ENCODE measurements around the gene MAPRE3. TPM values are rescaled to one million over a fixed set of nuclear protein-coding genes. Genes with fewer than 3 reads are reported as not detected.

MAPRE3 gene
- total RNA-seq, 1 donor from 2014 or later = 4.1 TPM

- peaks cover 6% of the 10 kb centered on the region for H3K27me3 Mint-ChIP-seq (ENCODE audit: unreplicated experiment)
- peaks cover 4% of the 10 kb centered on the region for H3K4me1 Mint-ChIP-seq (ENCODE audit: unreplicated experiment)
- H3K36me3 Mint-ChIP-seq (ENCODE audit: low read depth, unreplicated experiment) = no peaks in the 10 kb centered on the region
- TF ChIP-seq, protein P1, sequence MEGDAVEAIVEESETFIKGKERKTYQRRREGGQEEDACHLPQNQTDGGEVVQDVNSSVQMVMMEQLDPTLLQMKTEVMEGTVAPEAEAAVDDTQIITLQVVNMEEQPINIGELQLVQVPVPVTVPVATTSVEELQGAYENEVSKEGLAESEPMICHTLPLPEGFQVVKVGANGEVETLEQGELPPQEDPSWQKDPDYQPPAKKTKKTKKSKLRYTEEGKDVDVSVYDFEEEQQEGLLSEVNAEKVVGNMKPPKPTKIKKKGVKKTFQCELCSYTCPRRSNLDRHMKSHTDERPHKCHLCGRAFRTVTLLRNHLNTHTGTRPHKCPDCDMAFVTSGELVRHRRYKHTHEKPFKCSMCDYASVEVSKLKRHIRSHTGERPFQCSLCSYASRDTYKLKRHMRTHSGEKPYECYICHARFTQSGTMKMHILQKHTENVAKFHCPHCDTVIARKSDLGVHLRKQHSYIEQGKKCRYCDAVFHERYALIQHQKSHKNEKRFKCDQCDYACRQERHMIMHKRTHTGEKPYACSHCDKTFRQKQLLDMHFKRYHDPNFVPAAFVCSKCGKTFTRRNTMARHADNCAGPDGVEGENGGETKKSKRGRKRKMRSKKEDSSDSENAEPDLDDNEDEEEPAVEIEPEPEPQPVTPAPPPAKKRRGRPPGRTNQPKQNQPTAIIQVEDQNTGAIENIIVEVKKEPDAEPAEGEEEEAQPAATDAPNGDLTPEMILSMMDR (IDR thresholded peaks at IDR 0.05; ENCODE audit: unreplicated experiment) = no peak
- no peak overlapping the region for H3K4me3 Mint-ChIP-seq (ENCODE audit: unreplicated experiment)
- H3K27ac Mint-ChIP-seq (ENCODE audit: unreplicated experiment) = no peak overlapping the region
- no peak for DNase-seq (ENCODE audit: low spot score)
- no peaks in the 10 kb centered on the region for H3K9me3 Mint-ChIP-seq (ENCODE audit: unreplicated experiment)
Measured at GRCh38 chr2:26934985-26935384, 35.5 kb upstream of the MAPRE3 start.

GRCh38 chr2:26936855-26937254 is 33.6 kb upstream of the MAPRE3 start:
- peaks cover 4% of the 10 kb centered on the region for H3K4me1 Mint-ChIP-seq (ENCODE audit: unreplicated experiment)
- H3K36me3 Mint-ChIP-seq (ENCODE audit: low read depth, unreplicated experiment) = no peaks in the 10 kb centered on the region
- H3K9me3 Mint-ChIP-seq (ENCODE audit: unreplicated experiment) = no peaks in the 10 kb centered on the region

GRCh38 chr2:26938399-26939118 is 31.9 kb upstream of the MAPRE3 start:
- Mint-ChIP-seq H3K27ac (ENCODE audit: unreplicated experiment) (no peak overlapping the region), H3K4me1 (ENCODE audit: unreplicated experiment) (no peaks in the 10 kb centered on the region), H3K27me3 (ENCODE audit: unreplicated experiment) (peaks cover 6% of the 10 kb centered on the region), H3K9me3 (ENCODE audit: unreplicated experiment) (no peaks in the 10 kb centered on the region), H3K36me3 (ENCODE audit: low read depth, unreplicated experiment) (no peaks in the 10 kb centered on the region), H3K4me3 (ENCODE audit: unreplicated experiment) (no peak overlapping the region)
- DNase-seq (ENCODE audit: low spot score) = no peak
- TF ChIP-seq, protein P1 (IDR thresholded peaks at IDR 0.05; ENCODE audit: unreplicated experiment) = no peak

More at GRCh38 chr2:26936855-26937254, 33.6 kb upstream of the MAPRE3 start:
- Mint-ChIP-seq H3K4me3 (ENCODE audit: unreplicated experiment) (no peak overlapping the region), H3K27ac (ENCODE audit: unreplicated experiment) (no peak overlapping the region), H3K27me3 (ENCODE audit: unreplicated experiment) (peaks cover 6% of the 10 kb centered on the region)
- TF ChIP-seq, protein P1 (IDR thresholded peaks at IDR 0.05; ENCODE audit: unreplicated experiment) = no peak
- no peak for DNase-seq (ENCODE audit: low spot score)

DNA sequence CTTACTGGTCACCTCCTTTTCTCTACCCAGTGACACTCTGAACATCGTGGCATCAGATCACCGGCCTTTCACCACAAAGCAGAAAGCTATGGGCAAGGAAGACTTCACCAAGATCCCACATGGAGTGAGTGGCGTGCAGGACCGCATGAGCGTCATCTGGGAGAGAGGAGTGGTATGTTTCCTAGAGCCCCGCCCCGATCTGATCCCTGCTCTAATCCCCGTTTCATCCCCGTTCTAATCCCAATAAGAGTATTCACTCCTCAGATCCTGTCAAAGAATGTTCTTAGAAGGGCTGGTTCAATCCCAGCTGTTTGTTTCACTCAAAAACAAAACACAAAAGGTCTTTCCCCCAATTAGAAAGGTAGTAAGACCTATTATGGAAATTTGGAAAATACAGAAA is 30.4 kb upstream of the MAPRE3 start:
- H3K4me1 Mint-ChIP-seq (ENCODE audit: unreplicated experiment) = no peaks in the 10 kb centered on the region
- H3K27ac Mint-ChIP-seq (ENCODE audit: unreplicated experiment) = no peak overlapping the region
- TF ChIP-seq, protein P1 (IDR thresholded peaks at IDR 0.05; ENCODE audit: unreplicated experiment) = no peak
- H3K9me3 Mint-ChIP-seq (ENCODE audit: unreplicated experiment) = no peaks in the 10 kb centered on the region
- DNase-seq (ENCODE audit: low spot score) = no peak
- no peak overlapping the region for H3K4me3 Mint-ChIP-seq (ENCODE audit: unreplicated experiment)
- H3K36me3 Mint-ChIP-seq (ENCODE audit: low read depth, unreplicated experiment) = no peaks in the 10 kb centered on the region
- peaks cover 5% of the 10 kb centered on the region for H3K27me3 Mint-ChIP-seq (ENCODE audit: unreplicated experiment)

DNA sequence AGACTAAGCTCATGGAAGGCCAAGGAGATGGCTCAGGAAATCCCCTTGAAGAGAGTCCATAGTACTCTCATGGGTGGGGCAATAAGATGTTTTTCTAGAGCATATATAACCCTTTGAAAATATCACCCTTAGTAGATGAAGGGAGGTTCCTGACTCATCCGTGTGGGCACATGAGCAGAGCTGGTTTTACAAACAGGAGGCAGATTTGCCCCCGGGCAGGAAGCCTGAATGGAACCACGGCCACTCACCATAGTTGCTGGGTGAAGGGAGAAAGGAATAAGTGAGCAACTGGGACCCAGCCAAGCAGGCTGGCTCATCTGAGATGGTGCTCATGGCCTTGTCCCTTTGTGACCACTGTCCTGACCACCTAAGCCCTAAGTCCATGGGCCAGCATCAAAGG is 29.0 kb upstream of the MAPRE3 start:
- Mint-ChIP-seq H3K9me3 (ENCODE audit: unreplicated experiment) (no peaks in the 10 kb centered on the region), H3K4me1 (ENCODE audit: unreplicated experiment) (peaks cover 5% of the 10 kb centered on the region), H3K27me3 (ENCODE audit: unreplicated experiment) (peaks cover 10% of the 10 kb centered on the region), H3K4me3 (ENCODE audit: unreplicated experiment) (no peak overlapping the region), H3K27ac (ENCODE audit: unreplicated experiment) (no peak overlapping the region), H3K36me3 (ENCODE audit: low read depth, unreplicated experiment) (no peaks in the 10 kb centered on the region)
- no peak for DNase-seq (ENCODE audit: low spot score)
- TF ChIP-seq, protein P1 (IDR thresholded peaks at IDR 0.05; ENCODE audit: unreplicated experiment) = no peak
